HL-60 (cell line): Measurements from ENCODE around the gene FRZB.

Experiments
- CTCF ChIP-seq: IDR thresholded peaks from one replicate; pipeline ENCODE4 v1.5.1; 2011; ENCODE audit warnings: low read length, control low read depth, inconsistent platforms; ENCODE audit not compliant: insufficient read depth
- POLR2AphosphoS5 ChIP-seq: IDR thresholded peaks from 2 replicates; pipeline ENCODE4 v1.6.1; 2012; ENCODE audit warnings: low read depth
- SPI1 ChIP-seq: IDR thresholded peaks from 2 replicates; pipeline ENCODE4 v1.6.1; 2012; ENCODE audit warnings: low read depth, mild to moderate bottlenecking, borderline replicate concordance

- no peak for TF ChIP-seq CTCF
- TF ChIP-seq POLR2AphosphoS5 = no peak
- no peak for TF ChIP-seq SPI1
Observed at GRCh38 chr2:182890773-182891378, 24.4 kb upstream of the FRZB start.
